Measurements from ENCODE around the gene FXYD1.

Gene FXYD1

DNA sequence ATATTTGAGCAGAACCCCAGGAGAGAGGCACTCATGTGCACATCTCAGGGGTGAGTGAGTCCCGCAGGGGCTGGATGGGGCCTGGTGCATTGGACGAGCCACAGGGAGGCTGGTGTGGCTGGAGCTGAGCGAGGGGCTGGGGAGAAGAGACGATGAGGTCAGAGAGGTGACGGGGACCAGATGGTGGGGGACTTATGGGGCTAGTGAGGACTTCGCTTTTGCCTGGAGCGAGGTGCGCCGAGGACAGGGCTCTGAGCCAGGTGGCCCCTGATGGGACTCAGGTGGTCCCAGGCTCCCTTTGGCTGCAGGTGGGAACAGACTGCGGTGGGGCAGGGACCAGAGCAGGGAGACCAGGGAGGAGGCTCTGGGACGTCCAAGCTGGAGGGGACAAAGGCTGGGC is 29.9 kb upstream of the FXYD1 start:
- DNase-seq: no peak

DNA sequence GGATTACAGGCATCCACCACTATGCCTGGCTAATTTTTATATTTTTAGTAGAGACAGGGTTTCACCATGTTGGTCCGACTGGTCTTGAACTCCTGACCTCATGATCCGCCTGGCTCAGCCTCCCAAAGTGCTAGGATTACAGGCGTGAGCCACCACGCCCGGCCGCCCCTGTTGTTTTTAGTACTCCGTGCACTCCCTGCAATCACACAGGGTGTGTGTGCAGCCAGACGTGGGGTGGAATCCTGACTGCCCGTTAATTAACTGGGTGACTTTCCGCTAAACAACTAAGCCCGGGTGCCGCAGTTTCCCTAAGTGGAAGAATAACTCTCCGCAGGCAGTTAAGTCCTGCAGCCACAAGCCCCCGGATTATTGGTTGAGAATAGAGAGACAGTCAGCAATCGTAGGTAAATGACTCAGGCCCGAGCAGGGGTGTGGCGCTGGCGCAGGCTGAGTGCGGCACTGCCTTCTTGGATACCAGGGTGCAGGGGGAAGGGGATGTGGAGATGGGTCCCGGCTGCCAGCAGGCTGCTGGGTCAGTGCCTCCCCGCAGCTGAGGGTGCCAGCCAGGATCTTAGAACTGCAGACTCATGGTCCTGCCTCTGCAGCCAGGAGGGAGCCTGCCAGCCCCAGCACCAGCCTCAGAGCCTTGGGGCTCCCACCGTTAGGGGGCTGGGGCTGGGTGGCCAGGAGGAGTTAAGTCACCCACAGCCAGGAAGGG is 29.1 kb upstream of the FXYD1 start:
- no peak for DNase-seq

DNA sequence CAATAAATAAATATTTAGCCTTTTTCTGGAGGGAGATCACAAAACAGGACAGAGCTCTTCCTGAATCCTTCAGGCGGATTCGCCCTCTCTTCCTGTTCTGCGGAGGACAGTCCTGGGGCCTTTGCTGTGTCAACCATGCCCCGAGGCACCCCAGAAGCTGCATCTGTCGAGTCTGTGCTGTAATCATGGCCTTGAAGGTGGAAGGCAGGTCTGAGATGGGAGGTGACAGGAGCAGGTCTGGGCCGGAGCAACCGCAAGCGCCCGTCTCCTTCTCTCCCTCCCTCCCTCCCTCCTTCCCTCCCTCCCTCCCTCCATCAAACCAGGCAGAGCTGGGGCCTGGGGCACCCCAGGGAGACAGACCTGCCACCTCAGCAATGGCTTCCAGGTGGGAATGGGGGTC is 27.6 kb upstream of the FXYD1 start:
- no peak for DNase-seq

DNA sequence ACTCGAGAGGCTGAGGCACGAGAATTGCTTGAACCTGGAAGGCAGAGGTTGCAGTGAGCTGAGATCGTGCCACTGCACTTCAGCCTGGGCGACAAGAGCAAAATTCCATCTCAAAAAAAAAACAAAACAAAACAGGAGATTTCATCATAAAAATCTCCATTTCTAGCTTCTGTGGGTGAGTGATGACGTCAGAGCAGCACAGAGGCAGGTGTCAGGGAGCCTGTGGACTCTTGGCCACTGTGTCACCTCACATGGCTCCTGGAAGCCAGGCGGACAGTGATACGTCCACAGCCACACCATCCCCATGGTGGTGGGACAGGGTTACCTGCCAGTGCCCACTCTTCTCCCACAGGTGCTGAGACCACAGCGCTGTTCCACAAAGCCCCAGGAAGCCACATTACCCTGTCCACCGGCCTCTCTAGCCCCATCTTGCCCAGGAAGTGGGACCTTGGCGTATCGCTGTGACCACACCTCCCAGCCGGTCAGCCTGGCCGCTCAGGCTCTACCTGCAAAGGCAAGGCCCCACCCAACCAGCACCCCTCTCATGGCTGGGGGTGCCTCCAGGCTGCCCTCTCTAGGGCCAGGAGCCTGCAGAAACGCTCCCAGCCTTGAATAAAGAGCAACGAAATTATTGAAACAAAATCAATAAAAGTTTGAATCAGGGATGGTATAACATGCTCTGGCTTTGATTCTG is 25.5 kb upstream of the FXYD1 start:
- no peak for DNase-seq

DNA sequence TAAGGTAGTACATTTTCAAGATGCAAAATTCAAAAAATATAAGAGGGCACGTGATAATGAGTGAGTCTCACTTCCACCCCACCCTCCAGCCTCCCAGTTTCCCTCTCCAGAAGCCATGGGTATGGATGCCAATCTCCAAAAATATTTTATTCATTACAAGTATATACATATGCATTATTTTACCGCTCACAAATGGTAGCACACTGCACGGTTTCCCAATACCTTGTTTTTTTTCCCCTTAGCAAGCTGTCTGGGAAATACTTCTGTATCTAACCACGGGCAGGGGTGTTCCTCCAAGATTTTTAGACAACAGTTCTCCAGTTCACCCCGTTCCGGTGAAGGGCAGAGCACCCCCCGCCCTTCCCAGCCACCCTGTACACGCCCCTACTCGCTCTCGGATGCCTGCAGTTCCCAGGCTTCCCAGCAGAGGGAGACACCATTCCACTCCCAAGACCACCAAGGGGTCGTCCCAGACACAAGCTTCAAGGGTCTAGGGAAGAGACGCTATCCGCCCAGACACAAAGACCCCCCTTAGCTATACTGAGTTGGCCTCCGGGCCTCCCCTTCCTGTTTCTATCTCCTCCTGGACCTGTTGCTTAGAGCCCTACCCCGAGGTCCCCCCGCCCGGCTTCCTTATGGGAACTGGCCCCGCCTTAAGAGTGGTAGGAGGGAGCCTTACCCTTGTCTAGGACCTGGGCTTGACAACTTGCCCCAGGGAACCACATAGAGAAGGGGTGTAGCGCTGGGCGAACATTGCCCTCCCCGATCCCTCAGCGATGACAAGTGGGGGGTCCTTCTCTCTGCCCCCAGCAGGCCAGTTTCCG is 24.1 kb upstream of the FXYD1 start:
- peak; percentile 16 for DNase-seq

DNA sequence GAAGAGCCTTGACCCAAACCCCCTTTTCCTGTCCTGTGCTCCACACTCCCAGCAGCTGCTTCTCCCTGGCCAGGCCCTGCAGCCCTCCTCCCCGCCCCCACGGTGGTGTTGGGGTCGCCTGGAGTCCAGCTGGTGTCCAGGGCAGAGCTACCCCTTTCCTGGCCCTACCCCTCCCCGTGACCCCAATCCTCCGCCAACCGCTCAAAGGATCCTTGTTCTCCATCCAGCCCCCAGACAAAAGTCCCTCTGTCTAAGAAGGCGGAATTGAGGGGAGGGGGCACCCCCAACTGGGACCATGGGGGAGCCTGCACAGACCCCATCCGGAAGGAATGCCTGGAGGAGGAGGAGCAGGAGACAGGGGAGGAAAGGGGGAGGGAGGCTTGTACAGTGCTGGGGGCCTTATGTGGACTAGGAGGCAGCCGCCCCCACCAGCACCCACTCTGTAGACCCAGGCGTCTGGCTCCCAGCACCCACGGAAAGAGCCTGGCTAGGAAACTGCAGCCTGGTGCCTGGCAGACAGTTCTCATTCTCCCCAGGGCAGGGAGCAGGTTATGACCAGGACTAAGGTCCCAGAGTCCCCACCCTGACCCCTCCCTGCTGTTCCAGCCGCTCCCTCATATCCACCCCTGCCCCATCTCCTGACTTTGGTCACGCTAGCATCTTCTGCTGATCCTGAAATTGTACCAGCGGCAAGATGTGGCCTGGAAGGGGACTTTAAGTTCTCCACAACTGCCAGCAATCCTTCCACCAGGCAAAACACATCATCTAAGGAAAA is 23.3 kb upstream of the FXYD1 start, which contains the start of gene FXYD3:
TSS of gene FXYD3 (plus strand) at position 647 of the 775 bp plus-strand sequence. CDS start 3,554 bp downstream, outside the sequence.
- no peak for DNase-seq

DNA sequence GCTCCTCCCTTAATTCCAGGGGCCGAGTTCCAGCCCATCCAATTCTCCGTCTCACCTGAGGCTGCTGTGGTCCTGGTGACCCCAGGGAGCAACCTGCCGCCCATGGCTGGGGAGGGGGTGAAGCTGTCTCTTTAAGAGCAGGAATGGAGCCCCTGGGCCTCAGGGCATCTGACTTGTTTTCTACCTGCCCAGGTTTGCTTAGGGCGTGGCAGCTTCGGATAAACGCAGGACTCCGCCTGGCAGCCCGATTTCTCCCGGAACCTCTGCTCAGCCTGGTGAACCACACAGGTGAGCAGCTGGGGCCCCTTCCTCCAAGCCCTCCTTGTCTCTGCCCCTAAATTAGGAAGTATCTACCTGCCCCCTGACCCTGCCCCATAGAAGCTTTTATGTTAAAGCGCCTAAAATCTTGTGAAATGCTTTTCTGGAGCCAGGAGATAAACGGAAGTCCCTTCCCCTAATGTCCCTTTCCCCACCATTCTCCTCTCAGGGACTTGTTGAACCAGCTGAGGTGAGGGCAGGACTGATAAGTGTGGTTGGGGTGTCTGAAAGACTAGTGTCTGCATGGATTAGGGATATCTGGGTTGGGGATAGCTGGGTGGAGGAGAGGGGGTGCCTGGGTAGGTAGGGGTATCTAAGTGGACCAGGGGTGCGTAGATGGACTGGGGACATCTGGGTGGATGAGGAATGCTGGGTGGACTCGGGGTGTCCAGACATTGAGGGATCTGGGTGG is 22.4 kb upstream of the FXYD1 start:
- DNase-seq: peak; percentile 55

DNA sequence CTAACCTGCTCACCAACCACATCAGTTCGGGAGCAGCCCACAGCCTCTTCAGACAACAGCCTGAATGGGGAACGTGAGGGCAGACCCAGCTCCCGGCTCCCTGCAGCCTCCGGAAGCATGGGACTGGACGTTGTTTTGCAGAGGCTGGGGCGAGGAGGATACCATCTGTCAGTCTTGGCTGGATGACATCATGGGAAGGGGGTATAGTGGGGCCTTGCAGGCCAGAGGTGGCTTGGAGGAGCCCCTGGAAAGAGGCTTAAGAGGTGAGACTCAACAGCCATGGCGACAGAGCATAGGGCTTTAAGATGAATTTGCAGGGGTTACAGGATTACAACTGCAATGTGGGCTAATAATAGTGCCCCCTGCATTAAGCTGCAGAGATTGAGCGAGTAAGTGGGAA is 21.5 kb upstream of the FXYD1 start:
- DNase-seq: no peak

DNA sequence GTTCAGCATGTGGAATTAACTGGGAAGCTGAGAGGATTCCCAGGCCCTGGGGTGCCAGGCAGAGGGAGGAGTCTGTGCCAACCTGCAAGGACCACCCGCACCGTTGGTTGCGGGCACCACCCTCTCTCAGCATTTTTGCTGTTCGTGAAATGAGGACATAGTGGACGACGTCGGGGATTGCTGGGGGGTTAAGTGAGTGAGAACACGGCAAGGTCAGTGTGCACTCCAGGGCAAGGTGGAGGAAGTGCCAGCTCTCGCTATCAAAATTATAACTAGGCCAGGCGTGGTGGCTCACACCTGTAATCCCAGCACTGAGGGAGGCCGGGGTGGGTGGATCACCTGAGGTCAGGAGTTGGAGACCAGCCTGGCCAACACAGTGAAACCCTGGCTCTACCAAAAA is 20.8 kb upstream of the FXYD1 start:
- no peak for DNase-seq

DNA sequence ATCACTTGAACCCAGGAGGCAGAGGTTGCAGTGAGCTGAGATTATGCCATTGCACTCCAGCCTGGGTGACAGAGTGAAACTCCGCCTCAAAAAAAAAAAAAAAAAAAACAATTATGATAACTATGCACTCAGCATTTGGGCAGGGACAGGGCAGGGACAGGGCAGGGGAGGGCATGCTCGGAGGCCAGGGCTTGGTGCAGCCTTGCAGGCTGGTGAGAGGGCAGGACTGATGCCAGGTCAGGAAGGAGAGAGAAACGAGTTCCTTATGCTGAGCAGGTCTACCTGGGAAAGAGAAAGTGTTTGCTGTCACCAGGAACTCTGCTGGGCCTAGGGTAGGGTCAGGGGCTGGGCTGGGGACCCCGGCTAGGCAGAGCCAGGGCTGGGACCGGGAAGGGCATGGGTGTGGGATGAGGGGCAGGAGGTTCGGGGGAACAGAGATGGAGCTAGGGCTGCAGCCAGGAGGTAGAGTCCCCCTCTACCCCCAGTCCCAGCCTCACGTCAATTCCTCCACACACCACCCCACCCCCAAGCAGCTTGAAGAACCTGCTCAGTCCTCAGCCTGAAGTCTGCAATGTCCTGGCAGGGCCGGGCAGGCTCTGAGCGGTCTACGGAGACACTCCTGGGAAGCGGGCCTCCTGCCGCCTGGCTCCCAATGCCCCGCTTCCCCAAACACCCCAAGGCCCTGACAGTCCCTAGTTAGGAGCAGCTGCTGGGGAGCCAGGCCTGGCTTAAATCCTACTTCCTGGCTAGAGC is 20.2 kb upstream of the FXYD1 start:
- DNase-seq: no peak

DNA sequence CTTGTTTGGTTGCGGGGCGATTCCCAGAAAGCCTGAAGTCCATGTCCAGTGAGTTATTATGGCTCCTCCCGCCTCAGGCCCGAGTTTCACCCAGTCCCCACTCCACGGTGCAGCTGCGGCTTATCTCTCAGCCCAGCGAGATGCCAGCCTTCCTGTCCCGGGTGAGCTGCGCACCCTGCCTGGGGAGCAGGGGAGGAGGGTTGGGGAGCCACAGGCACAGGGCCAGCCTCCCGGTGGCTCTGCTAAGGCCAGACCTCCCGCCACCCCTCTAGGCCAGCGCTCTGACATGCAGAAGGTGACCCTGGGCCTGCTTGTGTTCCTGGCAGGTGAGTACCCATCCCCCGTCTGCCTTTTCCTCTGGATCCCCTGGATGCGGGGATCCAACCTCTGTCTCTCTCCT is 19.5 kb upstream of the FXYD1 start:
- DNase-seq: no peak

DNA sequence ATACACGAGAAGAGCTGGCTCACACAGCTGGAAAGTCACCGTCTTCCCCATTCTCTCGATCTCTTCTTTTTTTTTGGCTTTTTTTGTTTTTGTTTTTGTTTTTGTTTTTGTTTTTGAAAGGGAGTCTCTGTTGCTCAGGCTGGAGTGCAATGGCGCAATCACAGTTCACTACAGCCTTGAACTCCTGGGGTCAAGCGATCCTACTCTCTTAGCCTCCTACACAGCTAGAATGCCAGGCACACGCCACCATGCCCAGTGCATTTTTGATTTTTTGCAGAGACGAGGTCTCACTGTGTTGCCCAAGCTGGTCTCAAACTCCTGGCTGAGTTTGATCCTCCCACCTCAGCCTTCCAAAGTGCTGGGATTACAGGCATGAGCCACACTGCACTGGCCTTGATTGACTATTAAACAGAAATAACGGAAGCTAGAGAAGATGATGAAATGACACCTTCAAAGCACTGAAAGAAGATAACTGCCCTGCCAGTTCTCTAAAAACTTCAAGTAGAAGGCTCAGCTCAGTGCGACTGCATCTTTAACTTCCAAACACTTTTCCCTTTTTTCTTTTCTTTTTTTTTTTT is 19.0 kb upstream of the FXYD1 start:
- no peak for DNase-seq

DNA sequence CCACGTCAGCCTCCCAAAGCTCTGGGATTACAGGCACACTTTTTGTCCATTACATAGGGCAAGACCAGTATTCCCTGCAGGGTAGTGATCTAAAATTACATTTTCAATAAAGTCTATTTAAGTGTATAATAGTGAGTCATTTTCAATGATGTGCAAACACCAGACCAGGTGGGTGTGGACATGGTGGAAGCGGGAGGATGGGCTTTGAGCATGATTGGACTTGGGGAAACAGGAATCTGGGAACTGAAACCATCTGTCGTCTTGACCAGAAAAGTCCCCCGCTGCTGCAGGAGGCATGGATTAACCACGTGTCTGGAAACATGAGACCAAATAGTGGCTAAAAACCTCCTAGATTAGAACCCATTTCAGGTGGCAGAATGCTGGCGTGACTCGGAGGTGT is 18.1 kb upstream of the FXYD1 start:
- peak; percentile 89 for DNase-seq

DNA sequence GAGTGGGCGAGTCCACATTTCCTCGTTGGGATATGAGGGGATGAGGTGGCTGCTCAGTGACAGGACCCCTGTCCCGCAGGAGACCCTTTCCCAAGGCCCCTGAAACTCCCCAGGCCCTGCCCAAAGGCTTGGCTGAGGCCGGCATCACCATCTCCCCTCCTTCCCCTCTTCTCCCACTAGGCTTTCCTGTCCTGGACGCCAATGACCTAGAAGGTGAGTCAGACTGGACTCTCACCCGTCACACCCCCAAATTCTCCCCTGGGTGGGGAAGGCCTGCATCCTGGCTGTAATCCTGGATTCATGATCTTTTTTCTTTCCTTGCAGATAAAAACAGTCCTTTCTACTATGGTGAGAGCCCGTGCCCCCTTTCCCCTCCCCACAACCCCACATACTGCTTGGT is 17.7 kb upstream of the FXYD1 start:
- no peak for DNase-seq

DNA sequence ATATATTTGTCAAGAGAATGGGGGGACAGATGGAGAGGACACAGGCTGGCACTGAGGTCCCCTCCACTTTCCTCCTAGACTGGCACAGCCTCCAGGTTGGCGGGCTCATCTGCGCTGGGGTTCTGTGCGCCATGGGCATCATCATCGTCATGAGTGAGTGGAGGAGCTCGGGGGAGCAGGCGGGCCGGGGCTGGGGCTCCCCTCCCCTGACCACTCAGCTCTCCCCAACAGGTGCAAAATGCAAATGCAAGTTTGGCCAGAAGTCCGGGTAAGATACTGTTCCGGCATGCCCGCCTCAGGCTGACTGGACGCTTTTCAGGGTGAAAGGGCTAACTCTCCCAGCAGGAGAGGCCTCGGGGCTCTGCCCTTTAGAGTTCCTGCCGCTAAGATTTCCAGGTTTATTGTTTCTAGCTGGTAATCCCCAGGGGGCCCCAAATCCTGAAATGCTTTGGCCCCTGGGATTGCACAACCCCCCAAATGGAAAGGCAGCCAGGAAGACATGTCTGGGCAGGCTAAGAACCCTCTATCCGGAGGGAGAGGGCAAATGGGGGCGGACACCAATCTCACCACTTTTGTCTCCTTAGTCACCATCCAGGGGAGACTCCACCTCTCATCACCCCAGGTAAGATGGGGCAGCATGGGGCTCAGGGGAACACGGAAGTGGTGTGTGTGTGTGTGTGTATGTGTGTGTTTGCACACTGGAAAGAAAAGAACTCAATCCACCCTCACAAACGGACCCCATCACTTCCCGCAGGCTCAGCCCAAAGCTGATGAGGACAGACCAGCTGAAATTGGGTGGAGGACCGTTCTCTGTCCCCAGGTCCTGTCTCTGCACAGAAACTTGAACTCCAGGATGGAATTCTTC is 15.7 kb upstream of the FXYD1 start:
- no peak for DNase-seq

DNA sequence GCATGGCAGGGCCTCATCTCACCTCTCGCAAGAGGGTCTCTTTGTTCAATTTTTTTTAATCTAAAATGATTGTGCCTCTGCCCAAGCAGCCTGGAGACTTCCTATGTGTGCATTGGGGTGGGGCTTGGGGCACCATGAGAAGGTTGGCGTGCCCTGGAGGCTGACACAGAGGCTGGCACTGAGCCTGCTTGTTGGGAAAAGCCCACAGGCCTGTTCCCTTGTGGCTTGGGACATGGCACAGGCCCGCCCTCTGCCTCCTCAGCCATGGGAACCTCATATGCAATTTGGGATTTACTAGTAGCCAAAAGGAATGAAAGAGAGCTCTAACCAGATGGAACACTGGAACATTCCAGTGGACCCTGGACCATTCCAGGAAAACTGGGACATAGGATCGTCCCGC is 15.1 kb upstream of the FXYD1 start:
- no peak for DNase-seq

DNA sequence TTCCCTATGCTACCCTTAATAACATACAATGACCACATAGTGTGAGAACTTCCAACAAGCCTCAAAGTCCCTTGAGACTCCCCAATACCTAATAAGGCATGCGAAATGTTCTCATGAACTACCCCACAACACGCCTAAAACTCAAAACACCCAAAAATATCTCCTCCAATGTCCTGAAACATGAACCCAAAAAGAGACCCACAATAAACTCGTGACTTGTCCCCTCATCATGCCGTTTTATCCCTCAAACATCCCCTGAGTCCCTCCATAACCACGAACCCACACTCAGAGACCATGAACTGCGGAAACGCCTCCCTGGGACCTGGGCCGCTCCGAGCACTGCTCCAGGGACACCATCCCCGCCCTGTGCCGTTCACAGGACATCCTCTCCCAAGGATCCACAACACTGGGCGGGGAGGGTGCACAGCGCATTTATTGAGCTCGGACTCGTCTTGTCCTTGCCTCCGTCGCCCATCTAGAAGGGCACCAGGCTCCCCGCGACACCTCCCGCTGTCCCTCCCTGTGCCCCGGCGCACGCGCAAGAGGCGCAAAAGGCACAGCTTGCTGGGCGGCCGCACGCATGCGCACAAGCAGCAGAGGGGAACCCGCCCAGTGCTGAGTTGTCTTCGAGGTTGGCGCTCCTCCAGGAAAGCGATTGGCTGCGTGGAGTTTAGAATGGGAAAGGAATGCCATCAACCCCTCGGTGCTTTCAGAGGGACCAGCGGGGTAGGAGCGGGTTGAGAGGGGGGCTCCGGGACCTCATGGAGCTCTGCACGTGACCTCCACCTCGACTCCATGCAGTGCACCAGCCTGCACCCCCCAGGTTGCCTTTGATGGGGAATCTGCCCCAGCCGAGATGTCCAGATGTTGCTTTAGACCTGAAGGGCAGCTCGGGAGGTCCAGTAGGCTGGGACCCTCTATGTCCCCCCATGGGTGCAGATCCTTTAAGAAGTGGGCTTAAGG is 14.2 kb upstream of the FXYD1 start:
- peak; percentile 58 for DNase-seq

DNA sequence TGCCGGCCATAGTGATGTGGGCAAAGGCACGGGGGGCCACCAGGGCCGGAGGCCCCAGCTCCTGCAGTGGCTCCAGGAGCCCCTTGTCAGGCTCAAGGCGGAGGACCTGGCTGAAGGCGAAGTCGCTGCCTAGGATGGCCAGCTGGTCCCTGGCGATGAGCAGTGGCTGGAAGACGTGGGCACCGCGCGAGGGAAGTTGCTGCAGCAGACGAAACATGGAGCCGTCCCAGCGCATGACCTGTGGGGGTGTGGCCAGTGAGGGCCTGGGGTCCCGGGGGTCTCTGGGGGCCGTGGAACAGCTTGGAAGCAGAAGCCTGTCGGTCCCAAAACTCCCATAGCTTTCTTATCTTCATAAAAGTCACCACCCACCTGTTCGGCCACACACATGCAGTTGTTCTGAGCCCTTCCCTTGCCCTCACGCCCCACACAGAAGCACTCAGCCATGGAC is 13.3 kb upstream of the FXYD1 start:
- no peak for DNase-seq
